CD14-positive monocyte (primary cell): ENCODE results near the gene HP1BP3. TPM values are rescaled to one million over a fixed set of nuclear protein-coding genes. Genes with fewer than 3 reads are reported as not detected.

Source experiments
- DNase-seq, 3 donors: peaks; one replicate each; pipeline ENCODE4 v3.0.0-alpha.2; 2011 to 2022
- H2AFZ ChIP-seq: 2 replicates; pipeline ENCODE4 v1.6.0; 2012; ENCODE audit warnings: mild to moderate bottlenecking, low read depth, low read length, inconsistent platforms; ENCODE audit not compliant: insufficient read depth, poor library complexity, severe bottlenecking
- H3K27ac ChIP-seq, 2 donors: 1 replicate in 1 of 2; 2 replicates in 1 of 2; pipeline ENCODE4 v1.5.1; 2012 to 2013; ENCODE audit warnings: low read length in 2 of 2, control low read depth in 1 of 2, inconsistent platforms in 1 of 2, low read depth in 1 of 2, mild to moderate bottlenecking in 1 of 2
- H3K27me3 ChIP-seq, 2 donors: one replicate each; pipeline versions ENCODE4 v1.6.0 to v1.6.1; 2011 to 2013; ENCODE audit warnings: low read length in 2 of 2; ENCODE audit not compliant: control insufficient read depth in 2 of 2, insufficient read depth in 2 of 2
- H3K36me3 ChIP-seq, 2 donors: replicated peaks in 1 of 2; 1 replicate in 1 of 2; 2 replicates in 1 of 2; pipeline versions ENCODE4 v1.5.1 to v1.6.1; 2012 to 2013; ENCODE audit warnings: low read length in 2 of 2, control low read depth in 1 of 2, inconsistent platforms in 1 of 2, mild to moderate bottlenecking in 1 of 2; ENCODE audit not compliant: insufficient read depth in 2 of 2, control insufficient read depth in 1 of 2
- H3K4me1 ChIP-seq, 2 donors: 1 replicate in 1 of 2; 2 replicates in 1 of 2; pipeline versions ENCODE4 v1.5.1 to v1.6.1; 2012 to 2013; ENCODE audit warnings: low read length in 2 of 2, control low read depth in 1 of 2, inconsistent platforms in 1 of 2, mild to moderate bottlenecking in 1 of 2, moderate library complexity in 1 of 2; ENCODE audit not compliant: insufficient read depth in 2 of 2, control insufficient read depth in 1 of 2
- H3K4me2 ChIP-seq: replicated peaks from 2 replicates; pipeline ENCODE3; 2012; ENCODE audit warnings: low read length, moderate library complexity, mild to moderate bottlenecking; ENCODE audit not compliant: poor library complexity, severe bottlenecking; ENCODE audit errors: extremely low read depth
- H3K4me3 ChIP-seq, 3 experiments: fragments of 200-600 bp in 1 of 3; sonication (generic) in 1 of 3; replicated peaks in 1 of 3; 1 replicate in 2 of 3; 2 replicates in 1 of 3; pipeline ENCODE4 v1.5.1; 2011 to 2013; ENCODE audit warnings: low read length in 3 of 3, mild to moderate bottlenecking in 3 of 3, control low read depth in 2 of 3, low read depth in 2 of 3, inconsistent platforms in 1 of 3, moderate library complexity in 1 of 3
- H3K79me2 ChIP-seq: 2 replicates; pipeline ENCODE4 v1.6.0; 2012; ENCODE audit warnings: mild to moderate bottlenecking, control low read depth, inconsistent platforms, low read length, moderate library complexity; ENCODE audit not compliant: insufficient read depth
- H3K9ac ChIP-seq: 2 replicates; pipeline ENCODE4 v1.6.0; 2017; ENCODE audit warnings: low read length, mild to moderate bottlenecking; ENCODE audit not compliant: insufficient read depth, poor library complexity, severe bottlenecking
- H3K9me3 ChIP-seq, 2 donors: replicated peaks in 1 of 2; 1 replicate in 1 of 2; 2 replicates in 1 of 2; pipeline versions ENCODE4 v1.5.1 to v1.6.1; 2012 to 2013; ENCODE audit warnings: low read length in 2 of 2, control low read depth in 1 of 2; ENCODE audit not compliant: control insufficient read depth in 1 of 2, insufficient read depth in 1 of 2
- H4K20me1 ChIP-seq: 2 replicates; pipeline ENCODE4 v1.6.0; 2012; ENCODE audit warnings: mild to moderate bottlenecking, low read length, control low read depth, moderate library complexity; ENCODE audit not compliant: insufficient read depth
- H3K27ac Mint-ChIP-seq, 7 donors: one replicate each; pipeline ENCODE4 v1.8.0; 2020; ENCODE audit warnings: mild to moderate bottlenecking in 7 of 7, mixed read lengths in 7 of 7, moderate library complexity in 6 of 7, inconsistent platforms in 2 of 7
- H3K27me3 Mint-ChIP-seq, 3 donors: one replicate each; pipeline ENCODE4 v1.8.0; 2021 to 2022; ENCODE audit warnings: low read depth in 3 of 3, mild to moderate bottlenecking in 3 of 3, mixed read lengths in 3 of 3, moderate library complexity in 3 of 3, inconsistent platforms in 1 of 3
- H3K36me3 Mint-ChIP-seq, 2 donors: one replicate each; pipeline ENCODE4 v1.8.0; 2020; ENCODE audit warnings: mixed read lengths in 2 of 2, inconsistent platforms in 1 of 2, mild to moderate bottlenecking in 1 of 2
- H3K4me1 Mint-ChIP-seq: one replicate; pipeline ENCODE4 v1.8.0; 2020; ENCODE audit warnings: mild to moderate bottlenecking, mixed read lengths
- H3K4me3 Mint-ChIP-seq, 2 donors: one replicate each; pipeline ENCODE4 v1.8.0; 2020; ENCODE audit warnings: mild to moderate bottlenecking in 2 of 2, mixed read lengths in 2 of 2, moderate library complexity in 1 of 2
- H3K9me3 Mint-ChIP-seq, 7 donors: one replicate each; pipeline ENCODE4 v1.8.0; 2020 to 2022; ENCODE audit warnings: mixed read lengths in 7 of 7, mild to moderate bottlenecking in 6 of 7, moderate library complexity in 6 of 7, inconsistent platforms in 2 of 7
- WGBS: methylation state at CpG from one replicate; pipeline ENCODE4 v1.1.5; 2013; ENCODE audit warnings: missing lambda C conversion rate; ENCODE audit not compliant: insufficient coverage; 5-methylcytosine and 5-hydroxymethylcytosine counted together
- intact Hi-C, 2 donors: fragments of 100-400 bp; cut with micrococcal nuclease; formaldehyde crosslinking; loops; one replicate each; pipeline versions ENCODE4 v1.15.0 to v1.15.1; 2023
- polyA plus RNA-seq, 3 donors: library from polyadenylated mRNA; depleted of rRNA in 1 of 3; unstranded in 2 of 3; stranded (reverse) in 1 of 3; fragments of 300-500 nt in 2 of 3; fragments of >200 nt in 1 of 3; fragmentation: Illumina TruSeq in 2 of 3; gene quantifications; 1 replicate in 2 of 3; 2 replicates in 1 of 3; pipeline ENCODE4 v1.2.3, GENCODE V29; 2012 to 2021
- TF ChIP-seq, protein P1 (sequence below): fragments of 200-600 bp; IDR thresholded peaks from one replicate; pipeline ENCODE4 v1.8.0; 2022; ENCODE audit warnings: antibody characterized with exemption, mild to moderate bottlenecking

HP1BP3 gene
- polyA plus RNA-seq, 3 donors = 121 to 137 (median 135) TPM

GRCh38 chr1:20712215-20712577 lies 74.9 kb downstream of the HP1BP3 start:
- Mint-ChIP-seq H3K36me3 (no peaks in the 10 kb centered on the region), H3K4me3 (no peak overlapping the region), H3K4me1 (peaks cover 14% of the 10 kb centered on the region), H3K9me3 (peaks cover 0 to 7% (median 2%) of the 10 kb centered on the region in 7 donors), H3K27ac (no peak overlapping the region), H3K27me3 (peaks cover 20 to 26% (median 25%) of the 10 kb centered on the region in 3 donors)
- no peak for DNase-seq
- WGBS = no CpG with 5 or more reads among the region's 6 CpGs
- Histone ChIP-seq H3K9me3 (no peaks in the 10 kb centered on the region), H2AFZ (no peak overlapping the region), H3K36me3 (no peaks in the 10 kb centered on the region), H3K4me1 (peaks cover 15% of the 10 kb centered on the region in 2 donors), H3K4me2 (no peak overlapping the region), H3K79me2 (no peaks in the 10 kb centered on the region), H3K9ac (no peak overlapping the region), H3K27ac (no peak overlapping the region), H4K20me1 (no peaks in the 10 kb centered on the region), H3K4me3 (no peak overlapping the region), H3K27me3 (peaks cover 5 to 16% of the 10 kb centered on the region in 2 donors)
- intact Hi-C loops = no loop called here
- TF ChIP-seq, protein P1, sequence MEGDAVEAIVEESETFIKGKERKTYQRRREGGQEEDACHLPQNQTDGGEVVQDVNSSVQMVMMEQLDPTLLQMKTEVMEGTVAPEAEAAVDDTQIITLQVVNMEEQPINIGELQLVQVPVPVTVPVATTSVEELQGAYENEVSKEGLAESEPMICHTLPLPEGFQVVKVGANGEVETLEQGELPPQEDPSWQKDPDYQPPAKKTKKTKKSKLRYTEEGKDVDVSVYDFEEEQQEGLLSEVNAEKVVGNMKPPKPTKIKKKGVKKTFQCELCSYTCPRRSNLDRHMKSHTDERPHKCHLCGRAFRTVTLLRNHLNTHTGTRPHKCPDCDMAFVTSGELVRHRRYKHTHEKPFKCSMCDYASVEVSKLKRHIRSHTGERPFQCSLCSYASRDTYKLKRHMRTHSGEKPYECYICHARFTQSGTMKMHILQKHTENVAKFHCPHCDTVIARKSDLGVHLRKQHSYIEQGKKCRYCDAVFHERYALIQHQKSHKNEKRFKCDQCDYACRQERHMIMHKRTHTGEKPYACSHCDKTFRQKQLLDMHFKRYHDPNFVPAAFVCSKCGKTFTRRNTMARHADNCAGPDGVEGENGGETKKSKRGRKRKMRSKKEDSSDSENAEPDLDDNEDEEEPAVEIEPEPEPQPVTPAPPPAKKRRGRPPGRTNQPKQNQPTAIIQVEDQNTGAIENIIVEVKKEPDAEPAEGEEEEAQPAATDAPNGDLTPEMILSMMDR = no peak

GRCh38 chr1:20711285-20712214 lies 75.6 kb downstream of the HP1BP3 start:
- no peak overlapping the region for H3K4me3 Mint-ChIP-seq
- Histone ChIP-seq H3K79me2 (no peaks in the 10 kb centered on the region), H3K9ac (no peak overlapping the region), H4K20me1 (no peaks in the 10 kb centered on the region), H3K4me1 (peaks cover 12% of the 10 kb centered on the region in 2 donors), H3K9me3 (no peaks in the 10 kb centered on the region), H3K27me3 (peaks cover 2 to 11% of the 10 kb centered on the region in 2 donors), H3K4me2 (no peak overlapping the region), H2AFZ (no peak overlapping the region), H3K36me3 (no peaks in the 10 kb centered on the region), H3K27ac (no peak overlapping the region), H3K4me3 (no peak overlapping the region)
- TF ChIP-seq, protein P1 = peak; percentile 12
- 89% methylated on average over 19 of the region's 29 CpGs for WGBS
- intact Hi-C loops = no loop called here
- H3K9me3 Mint-ChIP-seq = peaks cover 0 to 5% (median 0%) of the 10 kb centered on the region in 7 donors
- no peak overlapping the region for H3K27ac Mint-ChIP-seq
- H3K27me3 Mint-ChIP-seq = peaks cover 17 to 21% (median 20%) of the 10 kb centered on the region in 3 donors
- H3K4me1 Mint-ChIP-seq = peaks cover 14% of the 10 kb centered on the region
- no peaks in the 10 kb centered on the region for H3K36me3 Mint-ChIP-seq
- DNase-seq = no peak
